Ascending aorta (tissue), 2 donors: ENCODE measurements around the gene GFRAL. TPM values are rescaled to one million over a fixed set of nuclear protein-coding genes. Genes with fewer than 3 reads are reported as not detected.

Experiments used
- DNase-seq, 2 donors: peaks; one replicate each; pipeline ENCODE4 v3.0.0-alpha.2; 2019; ENCODE audit warnings: low spot score in 2 of 2
- H3K27ac ChIP-seq, 2 donors: fragments of 200-600 bp; sonication (generic); one replicate each; pipeline ENCODE4 v1.5.1; 2016 to 2017; ENCODE audit warnings: mild to moderate bottlenecking in 1 of 2
- H3K27me3 ChIP-seq: fragments of 200-600 bp; sonication (generic); one replicate; pipeline ENCODE4 v1.5.1; 2017
- H3K36me3 ChIP-seq, 2 donors: fragments of 200-600 bp; sonication (generic); one replicate each; pipeline ENCODE4 v1.5.1; 2016
- H3K4me1 ChIP-seq, 2 donors: fragments of 200-600 bp; sonication (generic); one replicate each; pipeline ENCODE4 v1.5.1; 2016 to 2017; ENCODE audit warnings: mild to moderate bottlenecking in 1 of 2
- H3K4me3 ChIP-seq, 2 donors: fragments of 200-600 bp; sonication (generic); one replicate each; pipeline ENCODE4 v1.5.1; 2016 to 2017; ENCODE audit warnings: mild to moderate bottlenecking in 1 of 2
- H3K9me3 ChIP-seq, 2 donors: fragments of 200-600 bp; sonication (generic); one replicate each; pipeline ENCODE4 v1.5.1; 2016
- CTCF ChIP-seq, 3 experiments: fragments of 200-600 bp in 2 of 3; fragments of 450-650 bp in 1 of 3; sonication (generic) in 2 of 3; IDR thresholded peaks; one replicate each; pipeline ENCODE4 v1.5.1; 2016 to 2019; ENCODE audit warnings: antibody characterized with exemption in 3 of 3, mild to moderate bottlenecking in 1 of 3, moderate library complexity in 1 of 3
- intact Hi-C: fragments of 100-400 bp; cut with DNase I; formaldehyde crosslinking; loops from one replicate; pipeline ENCODE4 v1.15.1; 2023
- total RNA-seq: library from RNA; depleted of rRNA; stranded (reverse); fragments of >200 nt; gene quantifications from one replicate; pipeline ENCODE4 v1.1.0, GENCODE V29; 2016

Gene GFRAL
- total RNA-seq, 1 donor from 2014 or later: not detected

- intact Hi-C loops: no loop called here
These were observed 70.7 kb downstream of the GFRAL start for GRCh38 chr6:55397986-55398385.

GRCh38 chr6:55399351-55399750, 72.1 kb downstream of the GFRAL start:
- no peaks in the 10 kb centered on the region for H3K27me3 ChIP-seq
- no peaks in the 10 kb centered on the region for H3K9me3 ChIP-seq
- DNase-seq: no peak
- H3K27ac ChIP-seq: no peak overlapping the region
- no peaks in the 10 kb centered on the region for H3K36me3 ChIP-seq
- H3K4me3 ChIP-seq: no peak overlapping the region
- intact Hi-C loops: no loop called here
- no peak for TF ChIP-seq CTCF (IDR thresholded peaks at IDR 0.05)
- H3K4me1 ChIP-seq: no peaks in the 10 kb centered on the region

More at GRCh38 chr6:55397986-55398385, 70.7 kb downstream of the GFRAL start:
- Histone ChIP-seq H3K9me3 (no peaks in the 10 kb centered on the region), H3K4me3 (no peak overlapping the region), H3K36me3 (no peaks in the 10 kb centered on the region), H3K27me3 (no peaks in the 10 kb centered on the region), H3K4me1 (no peaks in the 10 kb centered on the region), H3K27ac (no peak overlapping the region)
- no peak for TF ChIP-seq CTCF (IDR thresholded peaks at IDR 0.05)
- no peak for DNase-seq

- Histone ChIP-seq H3K27ac (no peak overlapping the region), H3K36me3 (no peaks in the 10 kb centered on the region), H3K27me3 (no peaks in the 10 kb centered on the region), H3K9me3 (no peaks in the 10 kb centered on the region), H3K4me3 (no peak overlapping the region), H3K4me1 (no peaks in the 10 kb centered on the region)
- no peak for DNase-seq
- intact Hi-C loops: no loop called here
- no peak for TF ChIP-seq CTCF (IDR thresholded peaks at IDR 0.05)
These were observed 78.4 kb downstream of the GFRAL start for GRCh38 chr6:55405474-55406235.

- DNase-seq: no peak
- no peaks in the 10 kb centered on the region for H3K4me1 ChIP-seq
- intact Hi-C loops: no loop called here
- no peaks in the 10 kb centered on the region for H3K9me3 ChIP-seq
- no peaks in the 10 kb centered on the region for H3K27me3 ChIP-seq
- TF ChIP-seq CTCF (IDR thresholded peaks at IDR 0.05): no peak
- no peak overlapping the region for H3K4me3 ChIP-seq
- H3K36me3 ChIP-seq: no peaks in the 10 kb centered on the region
- H3K27ac ChIP-seq: no peak overlapping the region
These were observed 83.4 kb downstream of the GFRAL start for GRCh38 chr6:55410674-55411073.

GRCh38 chr6:55423933-55424332, 96.7 kb downstream of the GFRAL start:
- H3K4me3 ChIP-seq: no peak overlapping the region
- no peaks in the 10 kb centered on the region for H3K4me1 ChIP-seq
- no peak overlapping the region for H3K27ac ChIP-seq
- no peak for DNase-seq
- no peaks in the 10 kb centered on the region for H3K27me3 ChIP-seq
- H3K9me3 ChIP-seq: no peaks in the 10 kb centered on the region
- intact Hi-C loops: no loop called here
- H3K36me3 ChIP-seq: no peaks in the 10 kb centered on the region
- TF ChIP-seq CTCF (IDR thresholded peaks at IDR 0.05): no peak
